Ovary (tissue), 3 donors: ENCODE data around the gene ETV6.

ENCODE experiments used
- EP300 ChIP-seq: sonication (generic); formaldehyde crosslinking; IDR thresholded peaks from one replicate; pipeline ENCODE4 v1.6.1; 2017; ENCODE audit warnings: antibody characterized with exemption
- POLR2A ChIP-seq: fragments of 450-650 bp; IDR thresholded peaks from one replicate; pipeline ENCODE4 v1.6.1; 2017; ENCODE audit warnings: antibody characterized with exemption, mild to moderate bottlenecking, moderate library complexity
- TF ChIP-seq, protein P1 (sequence below), 3 donors: fragments of 450-650 bp in 2 of 3; fragments of 200-600 bp in 1 of 3; IDR thresholded peaks; one replicate each; pipeline versions ENCODE4 v1.5.1 to v1.8.0; 2016 to 2022; ENCODE audit warnings: antibody characterized with exemption in 3 of 3, mild to moderate bottlenecking in 1 of 3
- donor health status: DM: no; HTN: no; CAD: no.

DNA sequence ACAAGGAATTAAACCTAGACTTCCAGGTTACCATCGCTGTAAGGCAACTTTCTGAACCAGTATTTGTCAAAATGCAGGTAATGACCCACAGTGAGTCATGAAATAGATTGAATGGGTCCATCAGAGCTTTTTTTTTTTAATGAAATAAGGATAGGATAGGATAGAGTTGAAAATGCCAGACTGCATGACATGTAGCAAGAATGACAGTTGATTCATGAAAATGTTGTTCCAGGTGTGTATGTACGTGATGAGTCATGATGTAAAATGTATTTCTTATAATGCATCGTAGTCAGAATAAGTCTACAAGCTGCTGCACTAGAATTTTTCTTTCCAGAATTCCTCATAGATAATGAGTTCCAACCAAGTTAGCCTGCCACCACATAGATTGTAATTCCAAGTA, 236.9 kb downstream of the ETV6 start:
- TF ChIP-seq, protein P1, sequence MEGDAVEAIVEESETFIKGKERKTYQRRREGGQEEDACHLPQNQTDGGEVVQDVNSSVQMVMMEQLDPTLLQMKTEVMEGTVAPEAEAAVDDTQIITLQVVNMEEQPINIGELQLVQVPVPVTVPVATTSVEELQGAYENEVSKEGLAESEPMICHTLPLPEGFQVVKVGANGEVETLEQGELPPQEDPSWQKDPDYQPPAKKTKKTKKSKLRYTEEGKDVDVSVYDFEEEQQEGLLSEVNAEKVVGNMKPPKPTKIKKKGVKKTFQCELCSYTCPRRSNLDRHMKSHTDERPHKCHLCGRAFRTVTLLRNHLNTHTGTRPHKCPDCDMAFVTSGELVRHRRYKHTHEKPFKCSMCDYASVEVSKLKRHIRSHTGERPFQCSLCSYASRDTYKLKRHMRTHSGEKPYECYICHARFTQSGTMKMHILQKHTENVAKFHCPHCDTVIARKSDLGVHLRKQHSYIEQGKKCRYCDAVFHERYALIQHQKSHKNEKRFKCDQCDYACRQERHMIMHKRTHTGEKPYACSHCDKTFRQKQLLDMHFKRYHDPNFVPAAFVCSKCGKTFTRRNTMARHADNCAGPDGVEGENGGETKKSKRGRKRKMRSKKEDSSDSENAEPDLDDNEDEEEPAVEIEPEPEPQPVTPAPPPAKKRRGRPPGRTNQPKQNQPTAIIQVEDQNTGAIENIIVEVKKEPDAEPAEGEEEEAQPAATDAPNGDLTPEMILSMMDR (IDR thresholded peaks at IDR 0.05): no peak
- TF ChIP-seq EP300: no peak
- no peak for TF ChIP-seq POLR2A
